Measurements from ENCODE around the gene C10orf67.
A peak's percentile ranks its signal among the peaks of the same experiment; 100 is the strongest.
"Not testable (repeated sequence)": the region's sequence is repeated elsewhere in the genome, so short reads cannot be mapped to it uniquely, and the experiment has no call there.

The C10orf67 gene

GRCh38 chr10:23319835-23320234, 24.8 kb downstream of the C10orf67 start:
- DNase-seq, result no peak

- DNase-seq, result no peak
Observed at GRCh38 chr10:23318359-23318758, 26.2 kb downstream of the C10orf67 start.

GRCh38 chr10:23317416-23317815, 27.2 kb downstream of the C10orf67 start:
- no peak for DNase-seq

- DNase-seq, result no peak
Observed at GRCh38 chr10:23316406-23316805, 28.2 kb downstream of the C10orf67 start.

- DNase-seq, result no peak
Observed at GRCh38 chr10:23315966-23316365, 28.6 kb downstream of the C10orf67 start.

- DNase-seq, result no peak
Observed at GRCh38 chr10:23314835-23315239, 29.8 kb downstream of the C10orf67 start.

GRCh38 chr10:23311034-23311433, 33.6 kb downstream of the C10orf67 start:
- no peak for DNase-seq

- no peak for DNase-seq
Observed at GRCh38 chr10:23310404-23310803, 34.2 kb downstream of the C10orf67 start.

GRCh38 chr10:23299961-23300360, 44.6 kb downstream of the C10orf67 start:
- DNase-seq, result not testable (repeated sequence)

GRCh38 chr10:23294638-23295247, 49.9 kb downstream of the C10orf67 start:
- DNase-seq, result no peak

GRCh38 chr10:23293973-23294590, 50.5 kb downstream of the C10orf67 start:
- DNase-seq, result no peak

GRCh38 chr10:23293145-23293724, 51.4 kb downstream of the C10orf67 start:
- DNase-seq, result peak; percentile 24

GRCh38 chr10:23291551-23292334, 52.9 kb downstream of the C10orf67 start:
- no peak for DNase-seq

GRCh38 chr10:23284674-23285335, 59.8 kb downstream of the C10orf67 start:
- DNase-seq, result no peak

- no peak for DNase-seq
Observed at GRCh38 chr10:23284155-23284554, 60.4 kb downstream of the C10orf67 start.

- no peak for DNase-seq
Observed at GRCh38 chr10:23283680-23284079, 60.9 kb downstream of the C10orf67 start.

GRCh38 chr10:23281044-23281433, 63.6 kb downstream of the C10orf67 start:
- no peak for DNase-seq

GRCh38 chr10:23280419-23281043, 64.1 kb downstream of the C10orf67 start:
- no peak for DNase-seq

- DNase-seq, result no peak
Observed at GRCh38 chr10:23275355-23275754, 69.2 kb downstream of the C10orf67 start.

- not testable (repeated sequence) for DNase-seq
Observed at GRCh38 chr10:23274179-23274578, 70.4 kb downstream of the C10orf67 start.

GRCh38 chr10:23270531-23270930, 74.1 kb downstream of the C10orf67 start:
- DNase-seq, result no peak

GRCh38 chr10:23263441-23264164, 81.0 kb downstream of the C10orf67 start:
- DNase-seq, result no peak

All from DMS153 (cell line).